Measurements from ENCODE around the gene OLA1.
A peak's percentile ranks its signal among the peaks of the same experiment; 100 is the strongest.

GRCh38 chr2:174180165-174180724, 68.1 kb downstream of the OLA1 start:
- no peak for TF ChIP-seq HOXB6 (CRISPR knock-in tag; IDR thresholded peaks at IDR 0.05; ENCODE audit: borderline replicate concordance)
- TF ChIP-seq DMBX1 (CRISPR knock-in tag; IDR thresholded peaks at IDR 0.05; ENCODE audit: borderline replicate concordance): no peak
- no peak for TF ChIP-seq NFXL1 (CRISPR knock-in tag; IDR thresholded peaks at IDR 0.05)
- no peak for TF ChIP-seq EGR1 (conservative IDR thresholded peaks at IDR 0.05)
- no peak for TF ChIP-seq NR2C2 (CRISPR knock-in tag; IDR thresholded peaks at IDR 0.05)
- TF ChIP-seq NR2C2 (tag; IDR thresholded peaks at IDR 0.05): peak; percentile 34; the same call in 1 of the 2 replicates
- peak in 1 of 2 experiments; percentile 40; a peak in 1 of 3 replicates for TF ChIP-seq CBX3 (IDR thresholded peaks at IDR 0.05; ENCODE audit: borderline replicate concordance in 1 of 2, low read length in 2 of 2)
- TF ChIP-seq NFE2L1 (tag; IDR thresholded peaks at IDR 0.05; ENCODE audit: borderline replicate concordance, low read depth): no peak

All from K562 (cell line).